Kasumi-1 (cell line): ENCODE data around the gene NHSL2.

Experiments used
- DNase-seq, 2 experiments: peaks; one replicate each; lab custom pipeline; 2025; lab: John Stamatoyannopoulos, UW

NHSL2 gene

DNA sequence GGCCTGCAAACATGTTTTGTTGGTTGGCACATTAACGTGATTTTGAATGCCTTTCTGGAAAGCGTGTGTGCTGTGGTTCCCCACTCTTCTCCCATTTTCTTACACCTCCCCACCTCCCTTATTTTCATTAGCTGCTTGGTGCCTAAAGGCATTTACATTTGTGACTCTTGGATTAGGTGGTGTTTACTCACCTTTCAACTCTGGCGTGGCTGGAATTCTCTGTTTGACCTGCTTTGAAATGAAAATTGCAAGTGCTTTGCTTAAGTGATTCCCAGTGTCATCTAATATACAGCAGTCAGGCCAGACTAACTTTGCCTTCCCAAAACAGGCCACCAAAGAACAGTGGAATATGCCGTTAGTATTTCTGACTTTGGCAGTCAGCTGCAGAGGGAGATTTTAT is 80.5 kb downstream of the NHSL2 start:
- DNase-seq: no peak

DNA sequence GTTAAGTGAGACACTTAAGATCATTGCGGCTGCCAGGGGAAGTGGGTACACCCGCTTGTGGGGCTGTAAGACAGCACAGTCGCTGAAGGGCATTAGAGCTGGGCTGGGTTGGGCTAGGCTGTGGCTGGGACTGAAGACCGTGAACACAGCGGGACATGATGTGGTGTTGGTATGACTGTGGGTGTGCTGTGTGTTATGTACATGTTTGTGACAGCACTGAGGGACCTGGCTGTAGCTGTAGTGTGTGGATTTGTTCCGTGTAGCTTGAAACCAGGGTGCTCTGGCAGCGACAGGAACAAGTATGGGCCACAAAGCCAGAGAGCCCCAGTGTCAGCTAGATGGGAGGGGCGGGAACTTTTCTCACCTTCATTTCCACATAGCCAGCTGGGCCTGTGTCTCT is 82.1 kb downstream of the NHSL2 start:
- no peak for DNase-seq

DNA sequence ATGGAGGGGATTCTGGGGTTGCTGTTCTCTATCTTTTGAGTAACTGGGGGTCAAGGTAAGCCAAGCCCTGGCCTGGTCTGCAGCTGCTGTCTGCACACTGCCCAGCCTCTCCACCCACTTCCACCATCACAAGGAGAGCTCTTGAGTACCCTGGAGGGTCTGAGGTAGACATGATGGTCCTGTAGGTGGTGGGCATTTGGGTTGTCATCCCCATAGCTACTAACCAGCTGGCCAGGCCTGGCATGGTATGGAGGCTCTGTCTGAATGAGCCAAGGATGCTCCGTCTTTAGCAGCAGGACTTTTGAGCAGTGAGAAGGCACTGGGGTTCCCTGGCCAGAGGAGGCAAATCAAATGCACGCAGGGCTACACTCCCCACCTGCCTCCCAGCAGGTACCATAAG is 82.7 kb downstream of the NHSL2 start:
- DNase-seq: no peak

DNA sequence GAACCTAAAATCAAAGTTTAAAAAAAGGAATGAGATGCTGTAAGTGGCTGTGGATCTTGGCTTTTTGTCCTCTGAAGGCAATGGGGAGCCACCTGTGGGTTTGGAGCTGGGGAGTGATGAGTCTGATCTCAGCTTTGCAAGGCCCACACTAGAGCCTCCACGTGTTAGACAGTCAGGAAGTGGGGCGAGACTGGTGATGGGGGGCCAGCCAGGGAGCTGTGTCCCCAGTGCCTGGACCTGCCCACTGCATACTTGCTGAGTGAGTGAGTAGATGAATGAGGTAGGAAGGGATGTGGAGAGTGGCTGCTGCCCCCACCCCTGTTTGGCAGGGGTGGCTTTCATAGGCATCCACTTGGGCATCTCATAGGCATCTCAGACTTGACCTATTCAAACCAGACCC is 84.0 kb downstream of the NHSL2 start:
- no peak for DNase-seq

DNA sequence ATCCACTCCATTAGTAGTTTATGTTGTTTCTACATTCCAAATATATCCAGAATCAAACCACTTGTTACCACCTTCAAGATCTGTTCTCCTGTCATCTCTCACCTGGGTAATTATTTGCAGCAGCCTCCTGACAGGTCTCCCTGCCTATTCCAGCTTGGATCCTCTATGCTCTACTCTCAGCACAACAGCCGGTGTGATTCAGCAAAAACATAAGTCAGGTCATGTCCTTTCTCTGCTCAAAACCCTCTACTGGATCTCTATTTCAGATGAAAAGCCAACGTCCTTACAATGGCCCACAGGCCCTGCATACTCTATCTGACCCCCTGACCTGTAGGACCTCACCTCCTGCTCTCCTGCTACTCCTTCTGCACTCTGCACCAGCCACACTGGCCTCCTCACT is 84.5 kb downstream of the NHSL2 start:
- no peak for DNase-seq

DNA sequence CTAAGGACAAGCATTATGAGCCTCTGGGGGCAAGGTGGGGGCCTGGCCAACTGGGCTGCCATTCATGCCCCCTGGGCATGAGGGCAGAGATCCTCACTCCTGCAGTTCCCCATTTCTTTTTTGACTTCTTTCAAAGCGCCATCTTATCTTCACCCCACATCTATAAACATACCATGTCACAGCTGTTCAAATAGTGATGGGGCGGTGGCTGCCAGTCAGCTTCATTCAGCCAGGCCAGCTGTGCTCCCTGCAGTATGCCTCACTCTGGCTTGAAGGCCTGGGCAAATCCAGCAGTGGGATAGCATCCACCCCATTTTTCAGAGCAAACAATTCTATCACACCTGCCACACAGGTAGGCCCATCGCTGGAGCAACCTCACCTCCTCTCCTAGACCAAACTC is 85.5 kb downstream of the NHSL2 start:
- no peak for DNase-seq

DNA sequence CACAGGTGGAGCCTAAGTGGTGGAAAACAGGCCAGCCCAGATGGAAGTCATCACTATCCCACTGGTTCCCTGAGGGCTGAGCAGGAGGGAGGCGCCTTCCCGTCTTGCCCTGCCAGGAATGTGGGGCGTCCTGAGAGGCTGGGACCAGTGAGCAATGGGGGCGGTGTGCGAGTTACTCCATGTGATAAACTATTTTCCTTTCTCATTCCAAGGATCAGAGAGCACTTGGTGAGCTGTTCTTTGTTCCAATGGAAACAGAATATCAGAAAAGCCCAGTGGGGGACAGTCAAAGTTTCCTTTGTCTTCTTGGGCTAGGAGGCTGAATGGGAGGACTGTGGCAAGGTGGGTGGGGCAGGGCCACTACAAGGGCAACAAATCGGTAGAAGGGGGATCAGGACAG is 86.2 kb downstream of the NHSL2 start:
- no peak for DNase-seq

DNA sequence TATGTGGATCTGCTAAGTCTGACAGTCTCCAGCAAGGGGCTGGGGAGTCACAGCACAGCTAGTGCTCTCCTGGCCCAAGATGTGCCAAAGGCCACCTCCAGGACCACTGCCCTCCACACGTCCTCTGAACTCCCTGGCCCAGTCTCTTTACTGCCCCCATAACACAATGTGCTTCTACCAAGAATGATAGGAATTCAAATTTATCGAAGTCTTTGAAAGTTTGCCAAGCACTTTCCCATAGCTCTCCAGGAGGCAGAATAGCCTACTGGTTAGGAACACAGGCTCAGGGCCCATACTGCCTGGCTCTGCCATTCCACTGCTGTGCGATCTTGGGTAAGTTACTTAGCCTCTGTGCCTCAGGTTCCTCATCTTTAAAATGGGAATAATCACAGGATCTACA is 86.7 kb downstream of the NHSL2 start:
- no peak for DNase-seq

DNA sequence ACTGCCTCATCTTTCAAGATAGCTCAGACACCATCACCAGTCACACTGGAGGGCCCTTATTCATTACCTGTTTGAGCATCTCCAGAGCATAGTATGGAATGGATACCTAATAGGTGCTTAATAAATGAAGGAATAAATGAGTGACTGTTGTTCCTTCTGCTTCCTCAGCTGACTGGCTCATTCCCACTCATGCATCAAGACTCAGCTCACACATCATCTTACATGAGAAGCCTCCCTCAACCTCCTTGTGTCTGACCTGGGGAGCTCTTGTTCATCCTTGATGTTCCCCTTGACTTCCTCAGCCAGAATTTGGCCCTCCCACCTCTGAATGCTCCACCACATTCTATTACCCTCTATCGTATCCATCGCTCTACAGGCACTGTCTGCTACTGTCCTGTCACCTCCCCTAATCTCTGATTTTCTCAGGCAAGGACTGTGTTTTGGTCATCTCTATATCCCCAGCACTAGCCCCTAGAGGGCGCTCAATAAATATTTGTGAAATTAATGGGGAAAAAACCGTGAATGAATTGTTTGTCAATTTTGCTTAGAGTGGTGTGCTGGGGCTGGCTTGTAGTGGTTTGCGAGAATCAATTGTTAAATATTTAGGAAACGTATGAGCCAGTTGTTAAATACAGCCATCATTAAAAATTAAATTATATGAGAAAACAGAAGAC is 88.3 kb downstream of the NHSL2 start:
- DNase-seq: peak; percentile 23 to 41

DNA sequence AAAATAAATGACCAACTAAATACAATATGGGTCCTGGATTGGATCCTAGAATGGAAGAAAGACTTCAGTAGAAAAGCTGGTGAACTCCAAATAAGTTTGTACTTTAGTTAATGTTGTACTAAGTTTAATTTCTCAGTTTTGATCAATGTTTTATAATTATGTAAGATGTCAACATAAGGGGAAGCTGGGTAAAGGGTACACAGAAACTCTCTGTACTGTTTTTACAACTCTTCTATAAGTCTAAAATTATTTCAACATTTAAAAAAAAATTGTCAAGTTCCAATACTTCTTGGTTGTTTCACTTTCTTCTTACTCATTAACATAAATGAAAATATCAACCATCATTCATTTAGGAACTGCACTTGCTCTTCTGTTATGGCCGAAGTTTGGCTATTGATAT is 88.9 kb downstream of the NHSL2 start:
- DNase-seq: no peak

DNA sequence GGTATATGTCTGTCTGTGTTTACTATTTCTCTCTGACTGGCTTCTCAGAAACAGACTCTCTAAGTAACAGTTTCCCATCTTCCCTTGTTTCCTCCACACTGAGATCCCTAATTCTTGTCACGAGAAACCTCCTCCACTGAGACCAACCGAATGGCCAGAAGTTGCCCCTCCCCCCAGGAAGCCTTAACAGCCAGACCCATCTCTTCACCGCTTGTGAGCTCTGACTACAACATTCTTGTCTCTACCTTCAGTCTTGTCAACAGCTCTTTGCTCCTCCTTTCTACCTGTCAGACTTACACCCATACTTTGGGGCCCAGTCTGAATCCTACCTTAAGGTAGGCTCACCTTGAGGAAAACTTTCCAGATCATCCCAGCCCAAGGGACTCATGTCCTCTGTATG is 90.8 kb downstream of the NHSL2 start:
- DNase-seq: no peak

DNA sequence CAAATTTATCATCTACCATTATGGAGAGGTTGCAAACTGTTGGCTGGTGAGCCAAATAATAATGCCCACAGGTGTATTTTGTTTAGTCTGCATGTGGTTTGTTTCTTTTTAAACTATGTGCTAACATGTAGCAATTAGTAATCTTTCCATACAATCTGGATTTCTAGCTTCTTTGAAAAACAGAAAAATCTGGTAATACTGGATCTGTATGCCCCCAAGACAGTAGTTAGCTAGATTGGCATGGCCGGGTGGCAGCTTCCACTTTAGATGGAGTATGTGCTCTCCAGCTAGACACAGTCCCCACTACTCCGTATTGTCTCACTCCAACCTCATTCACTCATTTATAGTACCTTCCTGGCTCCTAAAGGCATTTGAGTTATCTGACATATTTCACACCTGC is 91.3 kb downstream of the NHSL2 start:
- DNase-seq: no peak

DNA sequence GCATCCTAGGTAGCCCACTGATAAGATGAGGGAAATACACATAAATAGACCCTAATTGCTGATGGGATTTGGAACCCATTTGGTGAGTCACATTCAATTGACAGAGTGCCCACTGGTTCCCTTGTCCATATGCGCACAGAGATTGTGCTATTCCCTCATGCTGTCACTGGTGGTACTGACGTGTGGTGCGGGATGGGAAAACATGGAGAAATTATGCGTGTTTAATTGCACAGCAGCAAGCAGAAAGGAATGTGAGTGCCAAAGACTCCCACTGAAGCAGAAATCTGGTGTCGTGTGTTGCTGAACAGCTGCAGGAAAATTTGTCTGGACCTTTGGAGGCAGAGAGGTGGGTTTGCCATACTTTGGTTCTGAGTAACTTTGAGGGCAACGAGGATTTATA is 92.2 kb downstream of the NHSL2 start:
- no peak for DNase-seq

DNA sequence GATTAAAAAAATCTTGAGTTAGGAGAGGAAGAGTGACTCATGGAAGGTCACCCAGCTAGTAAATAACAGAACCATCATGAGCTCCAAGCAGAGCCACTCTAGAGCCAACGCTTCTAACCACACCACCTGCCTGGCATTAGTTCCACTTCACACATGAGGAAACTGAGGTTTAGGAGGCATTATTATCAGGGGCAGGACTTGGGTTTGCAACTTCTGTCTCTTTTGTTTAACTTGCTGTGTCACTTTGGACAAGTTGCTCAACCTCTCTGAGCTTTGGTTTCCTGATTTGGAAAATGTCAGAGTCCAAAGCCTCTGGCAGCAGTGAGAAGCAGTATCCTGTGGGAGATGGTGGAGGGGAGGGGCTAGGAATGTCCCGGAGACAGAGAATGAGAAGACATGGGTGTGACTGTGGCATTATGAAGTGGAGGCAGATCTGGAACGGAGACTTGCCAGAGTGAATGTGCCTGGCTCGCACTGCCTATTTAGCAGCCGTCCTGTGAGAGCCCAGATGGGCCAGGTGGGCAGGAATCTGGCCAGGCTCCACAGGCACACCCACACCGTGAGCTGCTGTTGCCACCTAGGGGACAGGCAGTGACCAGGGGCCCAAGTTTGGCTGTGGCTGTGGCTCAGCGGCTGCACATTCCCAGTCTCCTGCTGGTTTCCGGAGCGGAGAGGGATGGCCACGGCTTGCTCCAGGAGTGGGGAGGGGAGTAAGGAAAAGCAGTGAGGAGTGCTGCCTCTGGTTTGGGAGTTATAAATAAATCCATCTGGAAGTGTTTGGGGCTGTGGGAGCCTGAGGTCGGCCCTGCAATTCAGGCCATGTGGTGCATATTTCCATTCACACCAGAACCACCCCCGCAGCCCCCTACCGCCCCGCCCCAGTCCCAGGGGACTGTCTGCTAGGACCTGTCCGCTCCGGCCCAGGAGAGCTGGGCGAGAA is 93.4 kb downstream of the NHSL2 start:
- DNase-seq: no peak

DNA sequence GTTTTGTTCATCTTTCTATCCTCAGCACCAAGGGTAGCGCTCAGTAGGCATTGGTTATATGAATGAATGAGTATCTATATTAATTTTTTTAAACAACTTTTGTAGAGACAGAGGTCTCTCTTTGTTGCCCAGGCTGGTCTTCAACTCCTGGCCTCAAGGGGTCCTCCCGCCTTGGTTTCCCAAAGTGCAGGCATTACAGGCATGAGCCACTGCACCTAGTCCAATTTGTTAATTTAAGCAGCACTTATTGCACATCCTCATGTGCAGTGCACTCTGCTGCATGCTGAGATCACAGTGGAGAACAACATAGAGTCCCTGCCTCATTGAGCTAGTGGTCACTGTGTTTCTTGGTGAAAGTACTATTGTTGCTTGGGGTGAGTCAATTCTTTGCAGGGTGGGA is 94.4 kb downstream of the NHSL2 start:
- no peak for DNase-seq

DNA sequence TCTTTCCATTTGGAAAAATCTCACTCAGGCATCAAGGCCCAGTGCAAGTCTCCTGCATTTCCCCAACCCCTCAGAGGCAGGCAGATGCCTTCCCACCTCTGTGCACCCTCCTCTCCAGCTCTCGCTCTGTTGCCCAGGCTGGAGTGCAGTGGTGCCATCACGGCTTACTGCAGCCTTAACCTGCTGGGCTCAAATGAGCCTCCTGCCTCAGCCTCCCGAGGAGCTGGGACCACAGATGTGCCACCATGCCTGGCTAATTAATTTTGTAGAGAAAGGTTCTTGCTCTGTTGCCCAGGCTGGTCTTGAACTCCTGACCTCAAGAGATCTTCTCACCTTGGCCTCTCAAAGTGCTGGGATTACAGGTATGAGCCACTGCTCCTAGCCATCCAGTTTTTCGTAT is 95.8 kb downstream of the NHSL2 start:
- no peak for DNase-seq

DNA sequence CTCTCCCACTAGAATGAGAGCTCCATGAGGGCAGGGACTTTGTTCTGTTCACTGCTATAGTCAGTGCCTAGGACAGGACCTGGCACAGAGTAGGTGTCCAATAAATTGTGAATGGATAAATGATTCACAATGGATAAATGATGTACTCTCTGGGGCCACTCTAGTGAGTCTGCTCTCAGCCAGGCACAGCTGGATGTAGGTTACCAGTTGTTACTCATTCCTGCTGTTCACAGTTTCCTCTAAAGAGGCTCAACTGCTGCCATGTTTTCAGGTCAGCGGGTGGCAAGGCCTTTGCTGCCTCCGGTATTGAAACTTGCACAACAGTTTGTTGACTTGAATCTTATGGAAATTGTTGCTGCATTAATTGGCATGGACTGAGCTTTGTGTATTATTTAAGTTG is 99.1 kb downstream of the NHSL2 start:
- no peak for DNase-seq

DNA sequence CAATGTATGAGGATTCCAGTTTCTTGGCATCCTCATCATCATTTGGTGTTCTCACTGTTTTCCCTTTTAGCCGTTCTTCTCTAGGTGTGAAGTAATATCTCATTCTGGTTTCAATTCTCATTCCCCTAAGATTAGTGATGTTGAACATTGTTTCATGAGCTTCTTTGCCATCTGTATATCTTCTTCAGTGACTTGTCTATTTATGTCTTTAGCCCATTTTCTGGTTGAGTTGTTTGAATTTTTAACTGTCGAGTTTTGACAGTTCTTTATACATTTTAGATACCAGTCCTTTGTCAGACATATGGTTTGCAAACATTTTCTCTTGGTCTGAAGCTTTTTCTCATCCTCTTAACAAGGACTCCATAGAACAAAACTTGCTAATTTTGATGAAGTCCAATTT is 101.1 kb downstream of the NHSL2 start:
- DNase-seq: no peak

DNA sequence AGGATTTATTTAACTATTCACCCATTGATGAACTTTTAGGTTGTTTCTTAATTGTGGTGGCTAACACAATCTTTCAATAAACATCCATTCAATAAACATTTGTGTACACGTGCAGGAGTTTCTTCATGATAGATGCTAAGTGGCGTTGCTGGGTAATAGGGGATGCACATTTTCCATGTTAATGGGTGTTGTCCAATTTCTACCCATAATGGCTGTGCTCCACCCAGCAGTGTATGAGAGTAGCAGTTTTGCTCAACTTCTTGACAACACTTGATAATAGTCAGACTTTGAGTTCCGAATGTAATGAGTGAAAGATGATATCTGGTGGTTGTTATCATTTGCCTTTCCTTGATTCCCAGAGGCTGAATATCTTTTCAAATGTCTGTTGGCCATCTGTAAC is 104.7 kb downstream of the NHSL2 start:
- DNase-seq: no peak

DNA sequence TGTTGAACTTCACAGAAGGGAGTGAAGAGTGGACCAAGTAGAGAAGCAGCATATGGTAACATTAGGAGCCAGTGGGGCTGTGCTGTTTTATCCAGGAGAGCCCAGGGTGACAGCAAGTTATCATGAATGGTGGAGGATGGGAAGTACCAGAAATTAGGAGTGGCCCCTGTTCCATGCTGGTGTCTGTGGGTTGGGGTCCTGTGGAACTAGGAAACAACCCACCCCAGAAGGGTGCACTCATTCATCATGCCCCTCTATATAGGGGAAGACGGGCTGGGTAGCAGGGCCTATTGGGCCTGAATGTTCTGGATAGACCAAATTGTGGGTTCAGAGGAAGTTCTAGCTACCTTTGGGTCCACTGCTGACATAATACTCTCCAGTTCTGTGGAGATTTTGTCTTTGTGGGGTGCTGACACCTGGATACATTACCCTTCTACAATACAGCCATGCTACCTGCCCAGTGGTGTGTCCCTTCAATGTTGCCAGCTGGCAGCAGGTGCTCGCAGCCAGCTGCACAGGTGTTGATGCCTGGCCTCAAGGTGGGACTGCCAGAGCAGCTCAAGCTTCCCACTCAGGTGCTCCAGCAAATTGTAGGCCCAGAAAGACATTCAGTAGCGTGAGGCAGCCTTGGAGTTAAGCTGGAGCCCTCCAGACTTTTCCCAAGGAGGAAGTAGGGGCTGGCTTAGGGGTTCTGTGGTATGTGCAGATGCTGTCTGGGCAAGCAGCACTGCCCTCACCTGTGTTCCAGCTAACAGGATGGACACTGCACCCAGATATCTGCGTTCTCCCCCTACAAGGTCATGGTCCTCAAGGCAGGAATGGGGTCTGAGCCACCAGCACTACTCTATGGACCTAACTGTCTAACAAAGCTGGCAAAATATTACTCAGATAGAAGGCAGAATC is 106.5 kb downstream of the NHSL2 start:
- no peak for DNase-seq

DNA sequence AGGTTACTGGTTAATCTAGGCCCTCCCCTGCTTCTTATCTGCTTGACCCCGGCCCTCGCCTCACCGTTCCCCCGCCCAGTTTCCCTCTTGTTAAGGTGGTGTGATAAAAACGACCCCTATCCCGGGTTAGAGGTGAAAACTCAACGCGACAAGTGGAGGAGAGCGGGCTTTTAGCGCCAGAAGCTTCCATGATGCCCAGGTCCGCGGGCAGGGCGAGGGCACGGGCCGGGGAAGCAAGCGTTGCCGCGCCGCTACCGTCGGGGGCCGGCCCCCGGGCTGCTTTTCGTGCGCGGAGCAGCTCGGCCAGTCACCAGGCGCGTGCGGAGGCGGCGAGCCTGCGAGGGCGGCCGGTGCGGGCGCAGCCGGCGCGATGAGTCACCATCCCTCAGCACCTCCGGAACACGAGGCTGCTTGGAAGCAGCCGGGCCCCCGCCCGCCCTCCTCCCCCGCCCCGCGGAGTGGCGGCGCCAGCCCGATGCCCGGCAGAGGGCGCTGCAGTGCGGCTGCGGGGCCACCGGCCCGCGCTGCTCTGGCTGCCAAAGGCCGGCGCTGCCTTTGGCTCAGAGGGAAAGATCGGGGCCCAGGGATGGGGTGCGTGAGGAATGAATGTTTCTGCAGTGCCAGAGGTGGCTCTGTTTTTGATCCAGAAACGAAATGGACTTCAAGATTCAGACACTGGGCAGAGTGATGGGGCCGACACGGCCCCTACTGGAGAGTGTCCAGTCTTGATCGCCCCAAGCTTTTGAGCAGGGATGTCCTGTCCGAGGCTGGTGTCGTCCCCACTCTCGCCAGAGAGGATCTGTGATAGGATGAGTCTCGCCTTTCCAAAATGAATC is 107.8 kb downstream of the NHSL2 start:
- DNase-seq: peak; percentile 27 to 51

DNA sequence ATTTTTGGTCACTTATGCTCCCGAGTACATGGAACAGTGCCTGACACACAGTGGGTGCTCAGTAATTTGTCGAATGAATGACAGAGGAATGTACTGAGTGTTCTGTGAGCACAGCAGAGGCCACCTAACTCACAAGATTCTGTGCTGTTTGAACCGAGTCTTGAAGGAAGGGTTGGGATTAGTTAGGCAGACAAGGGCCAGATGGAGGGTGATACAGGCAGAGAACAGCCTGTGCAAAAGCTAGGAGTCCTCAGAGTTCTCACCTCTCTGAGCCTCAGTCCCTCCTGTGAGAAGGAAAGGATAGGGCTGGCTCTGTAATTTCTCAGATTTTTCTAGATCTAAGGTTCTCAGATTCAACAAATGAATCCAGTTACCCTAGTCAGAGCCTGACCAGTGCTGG is 108.8 kb downstream of the NHSL2 start:
- no peak for DNase-seq
